Measurements from ENCODE around the gene PCMT1. TPM values are rescaled to one million over a fixed set of nuclear protein-coding genes. Genes with fewer than 3 reads are reported as not detected.

PCMT1 gene
- total and polyA plus RNA-seq, 2 of the 4 experiments (the other 2 are of a cell fraction) = 101 to 109 TPM

GRCh38 chr6:149769676-149770075 is 20.1 kb downstream of the PCMT1 start:
- Histone ChIP-seq H3K27me3 (ENCODE audit: control insufficient read depth, insufficient read depth, low read length) (no peaks in the 10 kb centered on the region), H3K27ac (ENCODE audit: insufficient read depth, low read length) (no peak overlapping the region), H3K18ac (ENCODE audit: low read depth, low read length) (no peak overlapping the region), H4K91ac (ENCODE audit: insufficient read depth, low read depth, low read length) (no peak overlapping the region), H3K79me1 (ENCODE audit: low read depth in 1 of 2, low read length in 2 of 2) (peaks cover 15 to 24% of the 10 kb centered on the region in 2 experiments), H3K36me3 (ENCODE audit: control insufficient read depth, insufficient read depth, low read length) (peaks cover 16% of the 10 kb centered on the region), H3K4me2 (ENCODE audit: low read depth, low read length) (no peak overlapping the region), H2AFZ (replicated peaks; ENCODE audit: low read length, poor library complexity) (no peak overlapping the region), H3K14ac (replicated peaks; ENCODE audit: low read depth, low read length) (no peak overlapping the region), H2BK5ac (ENCODE audit: low read depth, low read length, poor library complexity, severe bottlenecking) (no peak overlapping the region), H3K9ac (ENCODE audit: low read depth, low read length) (no peak overlapping the region), H4K5ac (ENCODE audit: low read depth, low read length) (no peak overlapping the region), H3K4me1 (ENCODE audit: control insufficient read depth, insufficient read depth, low read length) (no peaks in the 10 kb centered on the region), H3K56ac (ENCODE audit: extremely low read depth, insufficient read depth, low read length) (no peak overlapping the region), H3K23ac (ENCODE audit: low read depth, low read length) (no peak overlapping the region), H4K8ac (ENCODE audit: low read depth in 2 of 2, low read length in 2 of 2) (no peak overlapping the region; a peak in 1 of 4 replicates), H3K4me3 (ENCODE audit: insufficient read depth, low read depth, low read length) (no peak overlapping the region), H3K4ac (ENCODE audit: low read depth, low read length) (no peak overlapping the region), H2AK5ac (ENCODE audit: low read depth, low read length) (no peak overlapping the region), H2BK120ac (ENCODE audit: low read depth, low read length) (no peak overlapping the region), H3K9me1 (ENCODE audit: insufficient read depth, low read length) (no peaks in the 10 kb centered on the region; the same call in 1 of the 2 replicates), H2AK9ac (replicated peaks; ENCODE audit: low read depth, low read length, poor library complexity) (no peak overlapping the region), H2BK15ac (ENCODE audit: low read depth, low read length) (no peak overlapping the region), H3K9me3 (ENCODE audit: control insufficient read depth, insufficient read depth, low read length) (0 out of 2 replicates have a peak, but pooled peaks cover 3% of the 10 kb centered on the region), H2BK20ac (ENCODE audit: low read depth, low read length) (no peak overlapping the region), H4K20me1 (ENCODE audit: insufficient read depth, low read length) (no peaks in the 10 kb centered on the region)
- WGBS, 2 experiments (ENCODE audit: extremely low coverage in 2 of 2, insufficient read length in 1 of 2) = 60% methylated on average over 1 of the region's 2 CpGs; no CpG with 5 or more reads in 1 of the 2 experiments
- POLR2A ChIA-PET (ENCODE audit: unreplicated experiment) = no interaction called here
- intact Hi-C loops (cut with micrococcal nuclease) (no loop called here), dilution Hi-C loops (cut with HindIII; ENCODE audit: low sequenced_read_pairs, unreplicated experiment) (no loop called here), in situ Hi-C loops (cut with MboI; ENCODE audit: low sequenced_read_pairs) (no loop called here)
- DNase-seq = no peak
- CTCF ChIA-PET = no interaction called here
- TF ChIP-seq RFX5 (IDR thresholded peaks at IDR 0.05; ENCODE audit: low read depth, low read length) (no peak), CEBPB (IDR thresholded peaks at IDR 0.05; ENCODE audit: low read depth, low read length) (no peak), USF2 (IDR thresholded peaks at IDR 0.05; ENCODE audit: low read depth, low read length) (no peak), FOS (IDR thresholded peaks at IDR 0.05; ENCODE audit: low read depth, low read length) (no peak), SMC3 (IDR thresholded peaks at IDR 0.05; ENCODE audit: low read depth, low read length) (no peak), MXI1 (IDR thresholded peaks at IDR 0.05; ENCODE audit: borderline replicate concordance, low read depth, low read length) (no peak), RCOR1 (IDR thresholded peaks at IDR 0.05; ENCODE audit: insufficient replicate concordance, low read length) (no peak), MAZ (IDR thresholded peaks at IDR 0.05; ENCODE audit: borderline replicate concordance, low read depth, low read length) (no peak), ELK1 (IDR thresholded peaks at IDR 0.05; ENCODE audit: borderline replicate concordance, low read depth, low read length) (no peak), BHLHE40 (IDR thresholded peaks at IDR 0.05; ENCODE audit: low read depth, low read length) (no peak), CTCF (conservative IDR thresholded peaks at IDR 0.05; ENCODE audit: low read depth, low read length) (no peak), POLR2A (IDR thresholded peaks at IDR 0.05; ENCODE audit: low read depth, low read length) (no peak), MAFK (IDR thresholded peaks at IDR 0.05; ENCODE audit: low read depth, low read length) (no peak), NFE2L2 (IDR thresholded peaks at IDR 0.05; ENCODE audit: low read depth, low read length) (no peak), RAD21 (IDR thresholded peaks at IDR 0.05; ENCODE audit: low read length) (no peak), CHD1 (IDR thresholded peaks at IDR 0.05; ENCODE audit: low read depth, low read length) (no peak)
- BruUV-seq (replicated peaks) = no TSS peak
- no peak for ATAC-seq (ENCODE audit: low read depth)
